ENCODE results near the gene PGPEP1. TPM values are rescaled to one million over a fixed set of nuclear protein-coding genes. Genes with fewer than 3 reads are reported as not detected.

The PGPEP1 gene, protein sequence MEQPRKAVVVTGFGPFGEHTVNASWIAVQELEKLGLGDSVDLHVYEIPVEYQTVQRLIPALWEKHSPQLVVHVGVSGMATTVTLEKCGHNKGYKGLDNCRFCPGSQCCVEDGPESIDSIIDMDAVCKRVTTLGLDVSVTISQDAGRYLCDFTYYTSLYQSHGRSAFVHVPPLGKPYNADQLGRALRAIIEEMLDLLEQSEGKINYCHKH
- 5.2 and 5.6 TPM in 2 replicates for total RNA-seq

DNA sequence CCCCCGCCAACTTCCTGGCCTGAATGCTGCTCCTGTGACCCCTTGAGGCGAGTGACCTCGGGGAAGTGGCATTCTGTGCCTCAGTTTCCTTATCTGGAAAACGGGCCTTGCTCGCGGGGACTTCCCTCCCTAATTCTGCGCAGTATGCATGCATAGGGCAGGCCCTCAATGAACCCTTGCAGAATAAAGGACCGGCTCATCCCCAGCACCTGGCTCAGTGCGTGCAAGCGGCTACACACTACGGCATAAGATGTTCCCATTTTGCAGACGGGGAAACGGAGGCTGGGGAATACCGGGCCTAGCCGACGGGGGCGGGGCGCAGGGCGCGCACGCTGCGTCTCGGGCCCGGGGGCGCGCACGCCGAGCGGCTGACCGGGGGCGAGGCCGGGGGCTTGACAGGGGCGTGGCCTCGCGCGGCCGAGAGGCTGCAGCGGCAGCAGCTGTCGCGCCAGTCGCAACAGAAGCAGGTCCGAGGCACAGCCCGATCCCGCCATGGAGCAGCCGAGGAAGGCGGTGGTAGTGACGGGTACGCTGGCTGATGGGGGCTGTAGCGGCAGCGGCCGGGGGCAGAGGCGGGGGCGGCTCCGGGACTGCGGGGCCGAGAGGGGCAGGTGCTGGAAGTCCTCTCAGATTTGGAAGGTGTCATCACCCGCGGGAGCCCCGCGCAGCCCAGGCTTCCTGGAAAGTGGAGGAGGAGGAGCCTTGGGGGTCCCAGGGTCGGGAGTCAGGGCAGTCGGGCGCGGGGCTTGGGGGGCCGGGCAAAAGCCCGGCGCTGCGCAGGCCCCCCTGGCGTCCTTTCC lies at the start of gene PGPEP1:
Gene PGPEP1 (plus strand): TSS at position 409 of the 800 bp plus-strand sequence. CDS start 84 bp downstream, at position 493.

GRCh38 chr19:18322759-18323460 lies 17.5 kb upstream of the PGPEP1 start, which contains the start of gene LSM4:
Gene LSM4, minus strand, starts transcription at chr19:18323076. Its CDS starts 56 bp downstream, at chr19:18323020.

GRCh38 chr19:18385675-18386542 lies 45.5 kb downstream of the PGPEP1 start, which contains the start of gene GDF15:
Gene GDF15, plus strand, starts transcription at chr19:18386158. Its CDS starts 32 bp downstream, at chr19:18386190.

DNA sequence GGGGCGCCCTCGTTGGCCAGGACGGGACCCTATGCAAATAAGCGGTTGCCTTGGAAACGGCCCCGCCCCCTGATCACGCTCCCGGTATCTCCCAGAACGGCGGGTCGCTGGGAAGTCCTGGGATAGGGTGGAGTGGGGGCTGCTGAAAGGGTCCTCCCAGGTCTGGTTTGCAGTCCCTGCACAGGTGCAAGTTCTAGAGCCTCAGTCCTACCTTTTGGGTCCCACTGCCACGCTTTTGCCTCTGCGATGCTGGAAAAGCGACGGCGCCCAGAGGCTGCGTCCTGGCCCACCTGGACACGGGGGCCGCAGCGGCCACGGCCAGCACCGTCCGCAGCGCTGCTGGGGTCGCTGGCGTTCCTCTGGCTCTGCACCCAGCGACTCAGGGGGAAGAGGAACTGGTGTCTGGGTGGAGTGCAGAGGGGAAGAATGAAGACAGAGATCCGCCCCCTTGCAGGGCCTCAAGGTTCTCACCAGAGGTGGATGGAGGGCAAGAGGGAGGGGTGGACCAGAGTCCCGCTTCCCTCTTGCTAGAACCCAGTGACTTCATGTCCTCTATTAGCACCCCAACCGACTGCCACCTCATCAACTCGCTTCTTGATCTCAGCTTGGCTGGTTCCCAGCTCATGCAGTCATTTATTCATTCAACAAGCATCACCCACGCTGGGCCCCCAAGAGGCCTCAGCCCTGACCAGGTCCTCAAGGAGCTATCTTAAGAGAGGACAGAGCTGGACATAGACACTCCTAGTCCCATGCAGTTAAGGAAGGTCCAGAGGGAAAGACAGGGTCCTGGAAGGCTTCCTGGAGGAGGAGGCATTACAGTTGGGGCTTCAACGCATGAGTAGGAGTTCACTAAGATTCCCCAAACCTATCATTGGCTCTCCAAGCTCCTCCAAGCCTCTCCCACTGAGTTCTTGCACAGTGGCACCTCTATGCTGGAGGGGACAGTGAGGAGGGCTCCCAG lies 57.1 kb downstream of the PGPEP1 start, which contains the start of gene LRRC25:
Gene LRRC25 (minus strand): TSS at position 381 of the 961 bp plus-strand sequence. CDS start 659 bp downstream, outside the sequence.

DNA sequence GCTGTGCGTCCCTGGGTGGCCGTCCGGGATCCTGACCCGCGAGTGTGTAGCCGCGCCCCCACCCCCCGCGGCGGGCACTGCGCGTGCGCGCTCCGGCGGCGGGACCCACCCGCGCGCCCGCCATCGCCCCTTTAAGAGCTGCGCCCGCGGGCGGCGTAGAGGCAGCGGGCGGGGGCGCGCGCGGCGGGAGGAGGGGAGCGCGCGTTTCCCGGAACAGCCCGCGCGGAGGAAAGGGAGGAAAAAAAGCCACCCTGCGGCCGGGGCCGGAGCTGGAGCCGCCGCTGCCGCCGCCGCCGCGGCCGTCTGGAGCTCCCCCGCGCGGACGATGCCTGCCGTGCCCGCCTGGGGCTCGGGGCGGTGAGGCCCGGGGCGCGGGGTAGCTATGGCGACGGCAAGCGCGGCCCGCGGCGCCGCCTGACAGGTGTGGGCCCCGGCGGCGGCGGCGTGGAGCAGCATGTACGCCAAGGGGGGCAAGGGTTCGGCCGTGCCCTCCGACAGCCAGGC lies 78.8 kb downstream of the PGPEP1 start, which contains the start of gene SSBP4:
Gene SSBP4 (plus strand): TSS at position 204 of the 504 bp plus-strand sequence. CDS start 251 bp downstream, at position 455.

Other genes with a start within 250 kb of the PGPEP1 start
- gene MAST3, start 242.8 kb upstream of the PGPEP1 start, total RNA-seq: 2.4 and 3.3 TPM in 2 replicates
- gene PIK3R2, start 187.4 kb upstream of the PGPEP1 start, total RNA-seq: 13.4 and 14.3 TPM in 2 replicates
- gene IFI30, start 166.8 kb upstream of the PGPEP1 start, total RNA-seq: 22.6 and 27.0 TPM in 2 replicates
- 77.5 and 113 TPM in 2 replicates for gene MPV17L2, start 147.4 kb upstream of the PGPEP1 start, total RNA-seq
- 0.19 and 0.23 TPM in 2 replicates for gene RAB3A, start 136.6 kb upstream of the PGPEP1 start, total RNA-seq
- not detected in 2 replicates for gene PDE4C, start 114.2 kb upstream of the PGPEP1 start, total RNA-seq
- under 0.01 TPM in 1 of 2 replicates, not detected in the other for gene IQCN, start 66.1 kb upstream of the PGPEP1 start, total RNA-seq
- gene JUND, start 59.0 kb upstream of the PGPEP1 start, total RNA-seq: 108 and 149 TPM in 2 replicates
- gene LSM4, start 17.5 kb upstream of the PGPEP1 start, total RNA-seq: 465 and 615 TPM in 2 replicates
- 2.2 and 30.3 TPM in 2 replicates for gene GDF15, start 45.6 kb downstream of the PGPEP1 start, total RNA-seq
- gene LRRC25, start 57.0 kb downstream of the PGPEP1 start, total RNA-seq: not detected in 2 replicates
- 65.4 and 73.2 TPM in 2 replicates for gene SSBP4, start 78.8 kb downstream of the PGPEP1 start, total RNA-seq
- 14.0 and 15.5 TPM in 2 replicates for gene ISYNA1, start 97.5 kb downstream of the PGPEP1 start, total RNA-seq
- 16.2 and 20.6 TPM in 2 replicates for gene ELL, start 181.5 kb downstream of the PGPEP1 start, total RNA-seq
- gene FKBP8, start 203.0 kb downstream of the PGPEP1 start, total RNA-seq: 300 and 360 TPM in 2 replicates
- gene KXD1, start 217.3 kb downstream of the PGPEP1 start, total RNA-seq: 176 and 181 TPM in 2 replicates
- gene UBA52, start 231.3 kb downstream of the PGPEP1 start, total RNA-seq: 814 and 912 TPM in 2 replicates
- gene REX1BD, start 248.2 kb downstream of the PGPEP1 start, total RNA-seq: 147 and 161 TPM in 2 replicates